ENCODE data around the gene ISG20. TPM values are rescaled to one million over a fixed set of nuclear protein-coding genes. Genes with fewer than 3 reads are reported as not detected.

The ISG20 gene
- total RNA-seq, 1 donor from 2014 or later, result 15.9 TPM

GRCh38 chr15:88661761-88662556 lies 23.1 kb downstream of the ISG20 start:
- no peaks in the 10 kb centered on the region for H3K36me3 ChIP-seq (ENCODE audit: insufficient read depth, low read length)
- no peaks in the 10 kb centered on the region for H3K79me2 ChIP-seq (ENCODE audit: insufficient read depth, low read length)
- peak overlapping the region; percentile 35 for H3K4me2 ChIP-seq (ENCODE audit: low read length)
- no peaks in the 10 kb centered on the region for H3K27me3 ChIP-seq (ENCODE audit: insufficient read depth, low read length)
- H3K27ac Mint-ChIP-seq (ENCODE audit: unreplicated experiment), result no peak overlapping the region
- H3K9me3 Mint-ChIP-seq (ENCODE audit: unreplicated experiment), result no peaks in the 10 kb centered on the region
- no peaks in the 10 kb centered on the region for H4K20me1 ChIP-seq (ENCODE audit: insufficient read depth, low read length)
- no peak overlapping the region for H3K4me3 Mint-ChIP-seq (ENCODE audit: unreplicated experiment)
- H3K9ac ChIP-seq (ENCODE audit: low read length), result peak overlapping the region; percentile 9
- DNase-seq (ENCODE audit: low read depth) (no peak), FAIRE-seq (peak; percentile 13)
- no peaks in the 10 kb centered on the region for H3K9me3 ChIP-seq (ENCODE audit: insufficient read depth, low read depth, low read length)
- no peak overlapping the region for H2AFZ ChIP-seq (ENCODE audit: low read depth, low read length)
- H3K4me1 Mint-ChIP-seq (ENCODE audit: low read depth, unreplicated experiment), result peaks cover 7% of the 10 kb centered on the region
- H3K27ac ChIP-seq (ENCODE audit: low read depth, low read length), result peak overlapping the region; percentile 49
- H3K4me3 ChIP-seq (ENCODE audit: insufficient read depth, low read depth, low read length), result no peak overlapping the region
- H3K27me3 Mint-ChIP-seq (ENCODE audit: low read depth, unreplicated experiment), result peaks cover 18% of the 10 kb centered on the region
- no peaks in the 10 kb centered on the region for H3K36me3 Mint-ChIP-seq (ENCODE audit: low read depth, unreplicated experiment)
- no peak for TF ChIP-seq EZH2 (IDR thresholded peaks at IDR 0.05; ENCODE audit: insufficient read depth, low read length)
- TF ChIP-seq, protein P1, sequence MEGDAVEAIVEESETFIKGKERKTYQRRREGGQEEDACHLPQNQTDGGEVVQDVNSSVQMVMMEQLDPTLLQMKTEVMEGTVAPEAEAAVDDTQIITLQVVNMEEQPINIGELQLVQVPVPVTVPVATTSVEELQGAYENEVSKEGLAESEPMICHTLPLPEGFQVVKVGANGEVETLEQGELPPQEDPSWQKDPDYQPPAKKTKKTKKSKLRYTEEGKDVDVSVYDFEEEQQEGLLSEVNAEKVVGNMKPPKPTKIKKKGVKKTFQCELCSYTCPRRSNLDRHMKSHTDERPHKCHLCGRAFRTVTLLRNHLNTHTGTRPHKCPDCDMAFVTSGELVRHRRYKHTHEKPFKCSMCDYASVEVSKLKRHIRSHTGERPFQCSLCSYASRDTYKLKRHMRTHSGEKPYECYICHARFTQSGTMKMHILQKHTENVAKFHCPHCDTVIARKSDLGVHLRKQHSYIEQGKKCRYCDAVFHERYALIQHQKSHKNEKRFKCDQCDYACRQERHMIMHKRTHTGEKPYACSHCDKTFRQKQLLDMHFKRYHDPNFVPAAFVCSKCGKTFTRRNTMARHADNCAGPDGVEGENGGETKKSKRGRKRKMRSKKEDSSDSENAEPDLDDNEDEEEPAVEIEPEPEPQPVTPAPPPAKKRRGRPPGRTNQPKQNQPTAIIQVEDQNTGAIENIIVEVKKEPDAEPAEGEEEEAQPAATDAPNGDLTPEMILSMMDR (IDR thresholded peaks at IDR 0.05; ENCODE audit: insufficient read depth, low read depth, low read length), result no peak
- peaks cover 15% of the 10 kb centered on the region for H3K4me1 ChIP-seq (ENCODE audit: insufficient read depth, low read length)

DNA sequence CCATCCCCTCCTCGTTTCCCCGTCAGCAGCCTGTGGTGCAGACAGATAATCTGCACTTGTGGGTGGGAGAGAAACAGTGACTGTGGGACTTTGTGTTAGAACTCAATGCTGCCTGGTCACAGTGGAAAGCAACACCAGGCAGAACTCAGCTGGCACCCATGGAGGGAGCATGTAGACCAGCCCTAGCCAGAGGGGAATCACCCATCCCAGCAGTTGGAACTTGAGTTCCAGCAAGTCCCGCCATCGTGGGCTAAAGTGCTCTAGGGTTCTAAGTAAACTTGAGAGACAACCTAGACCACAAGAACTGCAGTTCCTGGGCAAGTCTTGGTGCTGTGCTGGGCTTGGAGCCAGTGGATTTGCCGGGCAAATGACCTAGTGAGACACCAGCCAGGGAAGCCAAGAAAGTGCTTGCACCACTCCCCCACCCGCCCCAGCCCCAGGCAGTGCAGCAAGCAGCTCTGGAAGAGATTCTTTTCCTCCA lies 24.4 kb downstream of the ISG20 start:
- H3K36me3 ChIP-seq (ENCODE audit: insufficient read depth, low read length), result no peaks in the 10 kb centered on the region
- peaks cover 15% of the 10 kb centered on the region for H3K4me1 ChIP-seq (ENCODE audit: insufficient read depth, low read length)
- no peaks in the 10 kb centered on the region for H4K20me1 ChIP-seq (ENCODE audit: insufficient read depth, low read length)
- H3K9me3 ChIP-seq (ENCODE audit: insufficient read depth, low read depth, low read length), result no peaks in the 10 kb centered on the region
- H3K4me3 ChIP-seq (ENCODE audit: insufficient read depth, low read depth, low read length), result no peak overlapping the region
- Mint-ChIP-seq H3K27ac (ENCODE audit: unreplicated experiment) (no peak overlapping the region), H3K27me3 (ENCODE audit: low read depth, unreplicated experiment) (peaks cover 12% of the 10 kb centered on the region), H3K36me3 (ENCODE audit: low read depth, unreplicated experiment) (no peaks in the 10 kb centered on the region), H3K9me3 (ENCODE audit: unreplicated experiment) (no peaks in the 10 kb centered on the region), H3K4me3 (ENCODE audit: unreplicated experiment) (no peak overlapping the region), H3K4me1 (ENCODE audit: low read depth, unreplicated experiment) (peaks cover 7% of the 10 kb centered on the region)
- H3K79me2 ChIP-seq (ENCODE audit: insufficient read depth, low read length), result no peaks in the 10 kb centered on the region
- H2AFZ ChIP-seq (ENCODE audit: low read depth, low read length), result no peak overlapping the region
- H3K9ac ChIP-seq (ENCODE audit: low read length), result no peak overlapping the region
- H3K27ac ChIP-seq (ENCODE audit: low read depth, low read length), result no peak overlapping the region
- no peak for FAIRE-seq
- no peak for DNase-seq (ENCODE audit: low read depth)
- no peaks in the 10 kb centered on the region for H3K27me3 ChIP-seq (ENCODE audit: insufficient read depth, low read length)
- H3K4me2 ChIP-seq (ENCODE audit: low read length), result no peak overlapping the region
- TF ChIP-seq, protein P1 (IDR thresholded peaks at IDR 0.05; ENCODE audit: insufficient read depth, low read depth, low read length), result no peak
- no peak for TF ChIP-seq EZH2 (IDR thresholded peaks at IDR 0.05; ENCODE audit: insufficient read depth, low read length)
